ENCODE results near the gene PFDN4.
"Not testable (repeated sequence)": the region's sequence is repeated elsewhere in the genome, so short reads cannot be mapped to it uniquely, and the experiment has no call there.

The PFDN4 gene

GRCh38 chr20:54215157-54215789, 7.4 kb downstream of the PFDN4 start:
- Histone ChIP-seq H3K36me3 (ENCODE audit: control insufficient read depth, insufficient read depth, low read length) (no peaks in the 10 kb centered on the region), H3K4me1 (ENCODE audit: control insufficient read depth, insufficient read depth, low read length) (no peaks in the 10 kb centered on the region), H3K4me3 (ENCODE audit: low read length) (no peak overlapping the region), H3K27ac (ENCODE audit: low read length) (no peak overlapping the region), H3K9me3 (ENCODE audit: control insufficient read depth, insufficient read depth, low read length) (no peaks in the 10 kb centered on the region), H3K27me3 (ENCODE audit: control insufficient read depth, insufficient read depth, low read length) (no peaks in the 10 kb centered on the region)
- no CpG with 5 or more reads among the region's 3 CpGs for WGBS (ENCODE audit: insufficient coverage, insufficient read length)
- no peak for DNase-seq (ENCODE audit: low read depth, low spot score)

- H3K4me3 ChIP-seq (ENCODE audit: low read length): no peak overlapping the region
- WGBS (ENCODE audit: insufficient coverage, insufficient read length): no CpG with 5 or more reads among the region's 7 CpGs
- H3K27ac ChIP-seq (ENCODE audit: low read length): no peak overlapping the region
- H3K36me3 ChIP-seq (ENCODE audit: control insufficient read depth, insufficient read depth, low read length): no peaks in the 10 kb centered on the region
- no peaks in the 10 kb centered on the region for H3K9me3 ChIP-seq (ENCODE audit: control insufficient read depth, insufficient read depth, low read length)
- no peak for DNase-seq (ENCODE audit: low read depth, low spot score)
- H3K4me1 ChIP-seq (ENCODE audit: control insufficient read depth, insufficient read depth, low read length): 0 out of 2 replicates have a peak, but pooled peaks cover 1% of the 10 kb centered on the region
- no peaks in the 10 kb centered on the region for H3K27me3 ChIP-seq (ENCODE audit: control insufficient read depth, insufficient read depth, low read length)
These were observed 9.9 kb downstream of the PFDN4 start for GRCh38 chr20:54217762-54218161.

GRCh38 chr20:54218470-54218869, 10.6 kb downstream of the PFDN4 start:
- Histone ChIP-seq H3K9me3 (ENCODE audit: control insufficient read depth, insufficient read depth, low read length) (no peaks in the 10 kb centered on the region), H3K36me3 (ENCODE audit: control insufficient read depth, insufficient read depth, low read length) (no peaks in the 10 kb centered on the region), H3K27me3 (ENCODE audit: control insufficient read depth, insufficient read depth, low read length) (no peaks in the 10 kb centered on the region), H3K4me3 (ENCODE audit: low read length) (no peak overlapping the region), H3K27ac (ENCODE audit: low read length) (no peak overlapping the region), H3K4me1 (ENCODE audit: control insufficient read depth, insufficient read depth, low read length) (0 out of 2 replicates have a peak, but pooled peaks cover 1% of the 10 kb centered on the region)
- no peak for DNase-seq (ENCODE audit: low read depth, low spot score)

GRCh38 chr20:54219751-54220426, 12.0 kb downstream of the PFDN4 start:
- no peaks in the 10 kb centered on the region for H3K9me3 ChIP-seq (ENCODE audit: control insufficient read depth, insufficient read depth, low read length)

GRCh38 chr20:54220722-54221121, 12.8 kb downstream of the PFDN4 start:
- no peak for DNase-seq (ENCODE audit: low read depth, low spot score)
- Histone ChIP-seq H3K9me3 (ENCODE audit: control insufficient read depth, insufficient read depth, low read length) (no peaks in the 10 kb centered on the region), H3K27ac (ENCODE audit: low read length) (no peak overlapping the region), H3K27me3 (ENCODE audit: control insufficient read depth, insufficient read depth, low read length) (no peaks in the 10 kb centered on the region), H3K4me3 (ENCODE audit: low read length) (no peak overlapping the region), H3K4me1 (ENCODE audit: control insufficient read depth, insufficient read depth, low read length) (0 out of 2 replicates have a peak, but pooled peaks cover 1% of the 10 kb centered on the region), H3K36me3 (ENCODE audit: control insufficient read depth, insufficient read depth, low read length) (no peaks in the 10 kb centered on the region)
- no CpG with 5 or more reads among the region's 6 CpGs for WGBS (ENCODE audit: insufficient coverage, insufficient read length)

More at GRCh38 chr20:54219751-54220426, 12.0 kb downstream of the PFDN4 start:
- 96% methylated on average over 1 of the region's 6 CpGs for WGBS (ENCODE audit: insufficient coverage, insufficient read length)
- Histone ChIP-seq H3K27ac (ENCODE audit: low read length) (no peak overlapping the region), H3K4me1 (ENCODE audit: control insufficient read depth, insufficient read depth, low read length) (0 out of 2 replicates have a peak, but pooled peaks cover 1% of the 10 kb centered on the region), H3K27me3 (ENCODE audit: control insufficient read depth, insufficient read depth, low read length) (no peaks in the 10 kb centered on the region), H3K4me3 (ENCODE audit: low read length) (no peak overlapping the region), H3K36me3 (ENCODE audit: control insufficient read depth, insufficient read depth, low read length) (no peaks in the 10 kb centered on the region)
- DNase-seq (ENCODE audit: low read depth, low spot score): no peak

- DNase-seq (ENCODE audit: low read depth, low spot score): no peak
- no CpG with 5 or more reads among the region's 4 CpGs for WGBS (ENCODE audit: insufficient coverage, insufficient read length)
- Histone ChIP-seq H3K36me3 (ENCODE audit: control insufficient read depth, insufficient read depth, low read length) (no peaks in the 10 kb centered on the region), H3K4me3 (ENCODE audit: low read length) (no peak overlapping the region), H3K27me3 (ENCODE audit: control insufficient read depth, insufficient read depth, low read length) (no peaks in the 10 kb centered on the region), H3K9me3 (ENCODE audit: control insufficient read depth, insufficient read depth, low read length) (no peaks in the 10 kb centered on the region), H3K27ac (ENCODE audit: low read length) (no peak overlapping the region), H3K4me1 (ENCODE audit: control insufficient read depth, insufficient read depth, low read length) (0 out of 2 replicates have a peak, but pooled peaks cover 1% of the 10 kb centered on the region)
These were observed 13.5 kb downstream of the PFDN4 start for GRCh38 chr20:54221353-54221752.

GRCh38 chr20:54221996-54222890, 14.4 kb downstream of the PFDN4 start:
- DNase-seq (ENCODE audit: low read depth, low spot score): no peak
- Histone ChIP-seq H3K27ac (ENCODE audit: low read length) (no peak overlapping the region), H3K4me1 (ENCODE audit: control insufficient read depth, insufficient read depth, low read length) (0 out of 2 replicates have a peak, but pooled peaks cover 1% of the 10 kb centered on the region)

GRCh38 chr20:54223285-54223684, 15.4 kb downstream of the PFDN4 start:
- Histone ChIP-seq H3K27ac (ENCODE audit: low read length) (no peak overlapping the region), H3K9me3 (ENCODE audit: control insufficient read depth, insufficient read depth, low read length) (no peaks in the 10 kb centered on the region), H3K27me3 (ENCODE audit: control insufficient read depth, insufficient read depth, low read length) (no peaks in the 10 kb centered on the region), H3K36me3 (ENCODE audit: control insufficient read depth, insufficient read depth, low read length) (no peaks in the 10 kb centered on the region), H3K4me3 (ENCODE audit: low read length) (no peak overlapping the region), H3K4me1 (ENCODE audit: control insufficient read depth, insufficient read depth, low read length) (0 out of 2 replicates have a peak, but pooled peaks cover 1% of the 10 kb centered on the region)
- DNase-seq (ENCODE audit: low read depth, low spot score): no peak
- no CpG with 5 or more reads among the region's 5 CpGs for WGBS (ENCODE audit: insufficient coverage, insufficient read length)

More at GRCh38 chr20:54221996-54222890, 14.4 kb downstream of the PFDN4 start:
- no CpG with 5 or more reads among the region's 17 CpGs for WGBS (ENCODE audit: insufficient coverage, insufficient read length)
- Histone ChIP-seq H3K9me3 (ENCODE audit: control insufficient read depth, insufficient read depth, low read length) (no peaks in the 10 kb centered on the region), H3K4me3 (ENCODE audit: low read length) (no peak overlapping the region), H3K36me3 (ENCODE audit: control insufficient read depth, insufficient read depth, low read length) (no peaks in the 10 kb centered on the region), H3K27me3 (ENCODE audit: control insufficient read depth, insufficient read depth, low read length) (no peaks in the 10 kb centered on the region)

- Histone ChIP-seq H3K4me1 (ENCODE audit: control insufficient read depth, insufficient read depth, low read length) (0 out of 2 replicates have a peak, but pooled peaks cover 1% of the 10 kb centered on the region), H3K27ac (ENCODE audit: low read length) (no peak overlapping the region), H3K27me3 (ENCODE audit: control insufficient read depth, insufficient read depth, low read length) (no peaks in the 10 kb centered on the region), H3K9me3 (ENCODE audit: control insufficient read depth, insufficient read depth, low read length) (no peaks in the 10 kb centered on the region), H3K36me3 (ENCODE audit: control insufficient read depth, insufficient read depth, low read length) (no peaks in the 10 kb centered on the region), H3K4me3 (ENCODE audit: low read length) (no peak overlapping the region)
- WGBS (ENCODE audit: insufficient coverage, insufficient read length): no CpG with 5 or more reads among the region's 4 CpGs
- no peak for DNase-seq (ENCODE audit: low read depth, low spot score)
These were observed 15.9 kb downstream of the PFDN4 start for GRCh38 chr20:54223751-54224150.

- not testable (repeated sequence) for H3K4me3 ChIP-seq (ENCODE audit: low read length); H3K27me3 ChIP-seq (ENCODE audit: control insufficient read depth, insufficient read depth, low read length); DNase-seq (ENCODE audit: low read depth, low spot score); H3K4me1 ChIP-seq (ENCODE audit: control insufficient read depth, insufficient read depth, low read length); H3K27ac ChIP-seq (ENCODE audit: low read length); H3K36me3 ChIP-seq (ENCODE audit: control insufficient read depth, insufficient read depth, low read length); H3K9me3 ChIP-seq (ENCODE audit: control insufficient read depth, insufficient read depth, low read length)
- no CpG with 5 or more reads among the region's 9 CpGs for WGBS (ENCODE audit: insufficient coverage, insufficient read length)
These were observed 16.8 kb downstream of the PFDN4 start for GRCh38 chr20:54224642-54225041.
